Activated T-cell treated with anti-CD3 and anti-CD28 coated beads, Interleukin-2, amount 50 U/mL, for 4 hours (primary cell): ENCODE data around the gene THY1. TPM values are rescaled to one million over a fixed set of nuclear protein-coding genes. Genes with fewer than 3 reads are reported as not detected.

Experiments
- ATAC-seq, 2 donors: fragments of 200-7000 bp; cut with Tn5 transposase; one replicate each; pipeline ENCODE4 v1.10.0; 2021
- DNase-seq: peaks from one replicate; pipeline ENCODE4 v3.0.0-alpha.2; 2020
- H3K27me3 Mint-ChIP-seq: one replicate; pipeline ENCODE4 v1.8.0; 2021; ENCODE audit warnings: low read depth, mixed read lengths
- H3K36me3 Mint-ChIP-seq: one replicate; pipeline ENCODE4 v1.8.0; 2022; ENCODE audit warnings: mixed read lengths; ENCODE audit not compliant: insufficient read depth
- H3K4me1 Mint-ChIP-seq: one replicate; pipeline ENCODE4 v1.8.0; 2021; ENCODE audit warnings: low read depth, mixed read lengths
- H3K4me3 Mint-ChIP-seq: one replicate; pipeline ENCODE4 v1.8.0; 2021; ENCODE audit warnings: mild to moderate bottlenecking, moderate library complexity, mixed read lengths
- H3K9me3 Mint-ChIP-seq: one replicate; pipeline ENCODE4 v1.8.0; 2021; ENCODE audit warnings: mixed read lengths
- total RNA-seq, 3 donors: library from RNA; stranded (reverse); gene quantifications; one replicate each; pipeline ENCODE4 v1.2.1, GENCODE V29; 2021

The THY1 gene
- total RNA-seq, 3 donors from 2014 or later = 0.35 to 0.52 (median 0.40) TPM

GRCh38 chr11:119368121-119369034, 54.6 kb downstream of the THY1 start:
- DNase-seq (no peak), ATAC-seq (no peak)
- Mint-ChIP-seq H3K27me3 (peaks cover 55% of the 10 kb centered on the region), H3K9me3 (no peaks in the 10 kb centered on the region), H3K36me3 (no peaks in the 10 kb centered on the region), H3K4me3 (no peak overlapping the region), H3K4me1 (peaks cover 8% of the 10 kb centered on the region)

GRCh38 chr11:119367661-119368120, 55.3 kb downstream of the THY1 start:
- no peak for DNase-seq
- H3K27me3 Mint-ChIP-seq = peaks cover 61% of the 10 kb centered on the region
- H3K36me3 Mint-ChIP-seq = no peaks in the 10 kb centered on the region
- ATAC-seq = no peak
- no peaks in the 10 kb centered on the region for H3K9me3 Mint-ChIP-seq
- H3K4me1 Mint-ChIP-seq = peaks cover 5% of the 10 kb centered on the region
- H3K4me3 Mint-ChIP-seq = no peak overlapping the region

Other genes with a start within 250 kb of the THY1 start
- under 1 TPM in 2 of 3 donors, not detected in 1; 0.18 to 0.43 TPM for gene NHERF4, start 237.7 kb downstream of the THY1 start, total RNA-seq
- gene CBL, start 216.8 kb downstream of the THY1 start, total RNA-seq = 10 to 100 TPM; 18.7 to 19.6 (median 19.5) TPM
- gene MCAM, start 106.0 kb downstream of the THY1 start, total RNA-seq = 1 to 10 TPM in 2 of 3 donors, under 1 TPM in 1; 0.96 to 3.2 (median 2.1) TPM
- gene RNF26, start 88.6 kb downstream of the THY1 start, total RNA-seq = 10 to 100 TPM; 18.6 to 20.7 (median 18.9) TPM
- gene C1QTNF5, start 82.3 kb downstream of the THY1 start, total RNA-seq = not detected
- not detected for gene MFRP, start 76.5 kb downstream of the THY1 start, total RNA-seq
- under 1 TPM; 0.19 to 0.53 (median 0.37) TPM for gene USP2, start 41.5 kb downstream of the THY1 start, total RNA-seq